HUES64 (cell line): Measurements from ENCODE around the gene POP5.
"Not testable (repeated sequence)": the region's sequence is repeated elsewhere in the genome, so short reads cannot be mapped to it uniquely, and the experiment has no call there.

ENCODE experiments used
- H3K27ac ChIP-seq: 2 replicates; pipeline ENCODE4 v1.7.0; 2013; ENCODE audit warnings: low read depth, low read length, inconsistent platforms
- H3K27me3 ChIP-seq: 2 replicates; pipeline ENCODE4 v1.6.1; 2013; ENCODE audit warnings: mild to moderate bottlenecking, low read length; ENCODE audit not compliant: insufficient read depth
- H3K36me3 ChIP-seq: 2 replicates; pipeline ENCODE4 v1.6.1; 2013; ENCODE audit warnings: mild to moderate bottlenecking, low read length; ENCODE audit not compliant: insufficient read depth
- H3K4me1 ChIP-seq: 2 replicates; pipeline ENCODE4 v1.6.1; 2013; ENCODE audit warnings: mild to moderate bottlenecking, low read length, moderate library complexity; ENCODE audit not compliant: insufficient read depth
- H3K4me3 ChIP-seq: 2 replicates; pipeline ENCODE4 v1.5.1; 2013; ENCODE audit warnings: mild to moderate bottlenecking, low read length, moderate library complexity
- H3K9ac ChIP-seq: 2 replicates; pipeline ENCODE4 v1.6.1; 2013; ENCODE audit warnings: mild to moderate bottlenecking, low read depth, low read length
- H3K9me3 ChIP-seq: 2 replicates; pipeline ENCODE4 v1.6.1; 2013; ENCODE audit warnings: low read depth, low read length; ENCODE audit not compliant: insufficient read depth
- WGBS: fragments of 150-250, 120-280 bp; methylation state at CpG from one replicate; pipeline ENCODE4 v1.1.7; 2013; ENCODE audit warnings: missing lambda C conversion rate; 5-methylcytosine and 5-hydroxymethylcytosine counted together

The POP5 gene

GRCh38 chr12:120610560-120610959 lies 29.4 kb upstream of the POP5 start:
- no peak overlapping the region for H3K4me3 ChIP-seq
- no peak overlapping the region for H3K9ac ChIP-seq
- no peaks in the 10 kb centered on the region for H3K36me3 ChIP-seq
- H3K27me3 ChIP-seq = no peaks in the 10 kb centered on the region
- WGBS = 91% methylated on average over 4 of the region's 4 CpGs
- no peaks in the 10 kb centered on the region for H3K4me1 ChIP-seq
- no peaks in the 10 kb centered on the region for H3K9me3 ChIP-seq
- H3K27ac ChIP-seq = no peak overlapping the region

- not testable (repeated sequence) for H3K9me3 ChIP-seq, H3K9ac ChIP-seq, H3K27ac ChIP-seq, H3K36me3 ChIP-seq, H3K27me3 ChIP-seq, H3K4me3 ChIP-seq, H3K4me1 ChIP-seq
- 85% methylated on average over 5 of the region's 5 CpGs for WGBS
Observed at GRCh38 chr12:120602416-120602815, 21.2 kb upstream of the POP5 start.

- 71% methylated on average over 21 of the region's 23 CpGs for WGBS
- Histone ChIP-seq H3K36me3 (no peaks in the 10 kb centered on the region), H3K4me1 (peaks cover 7% of the 10 kb centered on the region; the same call in 1 of the 2 replicates), H3K4me3 (no peak overlapping the region), H3K9ac (no peak overlapping the region), H3K27ac (no peak overlapping the region), H3K27me3 (no peaks in the 10 kb centered on the region), H3K9me3 (no peaks in the 10 kb centered on the region)
Observed at GRCh38 chr12:120599672-120600552, 18.7 kb upstream of the POP5 start.

- 64% methylated on average over 13 of the region's 13 CpGs for WGBS
- Histone ChIP-seq H3K9ac (no peak overlapping the region), H3K36me3 (no peaks in the 10 kb centered on the region), H3K4me1 (peaks cover 7% of the 10 kb centered on the region; the same call in 1 of the 2 replicates), H3K9me3 (no peaks in the 10 kb centered on the region), H3K27ac (no peak overlapping the region), H3K27me3 (no peaks in the 10 kb centered on the region), H3K4me3 (no peak overlapping the region)
Observed at GRCh38 chr12:120598674-120599463, 17.7 kb upstream of the POP5 start.

- Histone ChIP-seq H3K4me1 (peaks cover 7% of the 10 kb centered on the region; the same call in 1 of the 2 replicates), H3K36me3 (no peaks in the 10 kb centered on the region), H3K9ac (no peak overlapping the region), H3K27me3 (no peaks in the 10 kb centered on the region), H3K9me3 (no peaks in the 10 kb centered on the region), H3K27ac (no peak overlapping the region), H3K4me3 (no peak overlapping the region)
- 84% methylated on average over 3 of the region's 3 CpGs for WGBS
Observed at GRCh38 chr12:120597861-120598260, 16.7 kb upstream of the POP5 start.

- Histone ChIP-seq H3K4me3 (no peak overlapping the region), H3K36me3 (no peaks in the 10 kb centered on the region), H3K9ac (no peak overlapping the region), H3K9me3 (no peaks in the 10 kb centered on the region), H3K4me1 (peaks cover 7% of the 10 kb centered on the region; the same call in 1 of the 2 replicates), H3K27ac (no peak overlapping the region), H3K27me3 (no peaks in the 10 kb centered on the region)
- WGBS = 98% methylated on average over 3 of the region's 3 CpGs
Observed at GRCh38 chr12:120596901-120597300, 15.7 kb upstream of the POP5 start.

- Histone ChIP-seq H3K9ac (no peak overlapping the region), H3K36me3 (no peaks in the 10 kb centered on the region), H3K9me3 (no peaks in the 10 kb centered on the region), H3K4me3 (no peak overlapping the region), H3K4me1 (0 out of 2 replicates have a peak, but pooled peaks cover 4% of the 10 kb centered on the region), H3K27ac (no peak overlapping the region), H3K27me3 (no peaks in the 10 kb centered on the region)
- WGBS = 81% methylated on average over 7 of the region's 8 CpGs
Observed at GRCh38 chr12:120592121-120593049, 11.2 kb upstream of the POP5 start.

GRCh38 chr12:120590741-120591407 lies 9.7 kb upstream of the POP5 start:
- Histone ChIP-seq H3K27me3 (0 out of 2 replicates have a peak, but pooled peaks cover under 1% of the 10 kb centered on the region), H3K27ac (no peak overlapping the region), H3K36me3 (no peaks in the 10 kb centered on the region), H3K9me3 (no peaks in the 10 kb centered on the region), H3K4me1 (0 out of 2 replicates have a peak, but pooled peaks cover 4% of the 10 kb centered on the region), H3K9ac (no peak overlapping the region), H3K4me3 (no peak overlapping the region)
- WGBS = 95% methylated on average over 6 of the region's 6 CpGs

- Histone ChIP-seq H3K4me3 (no peak overlapping the region), H3K27ac (no peak overlapping the region), H3K9ac (no peak overlapping the region), H3K27me3 (peaks cover 13% of the 10 kb centered on the region), H3K9me3 (no peaks in the 10 kb centered on the region), H3K36me3 (no peaks in the 10 kb centered on the region), H3K4me1 (0 out of 2 replicates have a peak, but pooled peaks cover 4% of the 10 kb centered on the region)
- WGBS = 91% methylated on average over 17 of the region's 17 CpGs
Observed at GRCh38 chr12:120588948-120589930, 8.0 kb upstream of the POP5 start.
